ENCODE measurements around the gene NFKBIA. TPM values are rescaled to one million over a fixed set of nuclear protein-coding genes. Genes with fewer than 3 reads are reported as not detected.

The NFKBIA gene
- total RNA-seq, 4 donors from 2014 or later = 238 to 708 (median 364) TPM

GRCh38 chr14:35355981-35356841, 48.3 kb downstream of the NFKBIA start:
- no peak for TF ChIP-seq CTCF (IDR thresholded peaks at IDR 0.05; ENCODE audit: low read depth)

- no peak for TF ChIP-seq CTCF (IDR thresholded peaks at IDR 0.05; ENCODE audit: low read depth)
Observed at GRCh38 chr14:35353409-35354172, 51.0 kb downstream of the NFKBIA start.

- no peak for TF ChIP-seq CTCF (IDR thresholded peaks at IDR 0.05; ENCODE audit: low read depth)
Observed at GRCh38 chr14:35352274-35353233, 52.0 kb downstream of the NFKBIA start.

GRCh38 chr14:35351897-35352273, 52.7 kb downstream of the NFKBIA start:
- TF ChIP-seq CTCF (IDR thresholded peaks at IDR 0.05; ENCODE audit: low read depth) = no peak

Other genes with a start within 250 kb of the NFKBIA start
- gene PSMA6, start 112.4 kb downstream of the NFKBIA start, total RNA-seq = 100 to 1,000 TPM; 158 to 210 (median 166) TPM
- not detected for gene INSM2, start 129.4 kb upstream of the NFKBIA start, total RNA-seq

Data from subcutaneous adipose tissue (tissue), 4 donors.